NCI-H82 treated with DMSO at 0.1 percent for 48 hours (cell line): ENCODE results near the gene CUBN.
"Not testable (repeated sequence)": the region's sequence is repeated elsewhere in the genome, so short reads cannot be mapped to it uniquely, and the experiment has no call there.

Source experiments
- DNase-seq: peaks from one replicate; lab custom pipeline; 2025; ENCODE audit not compliant: unreplicated experiment; lab: John Stamatoyannopoulos, UW

Gene CUBN

DNA sequence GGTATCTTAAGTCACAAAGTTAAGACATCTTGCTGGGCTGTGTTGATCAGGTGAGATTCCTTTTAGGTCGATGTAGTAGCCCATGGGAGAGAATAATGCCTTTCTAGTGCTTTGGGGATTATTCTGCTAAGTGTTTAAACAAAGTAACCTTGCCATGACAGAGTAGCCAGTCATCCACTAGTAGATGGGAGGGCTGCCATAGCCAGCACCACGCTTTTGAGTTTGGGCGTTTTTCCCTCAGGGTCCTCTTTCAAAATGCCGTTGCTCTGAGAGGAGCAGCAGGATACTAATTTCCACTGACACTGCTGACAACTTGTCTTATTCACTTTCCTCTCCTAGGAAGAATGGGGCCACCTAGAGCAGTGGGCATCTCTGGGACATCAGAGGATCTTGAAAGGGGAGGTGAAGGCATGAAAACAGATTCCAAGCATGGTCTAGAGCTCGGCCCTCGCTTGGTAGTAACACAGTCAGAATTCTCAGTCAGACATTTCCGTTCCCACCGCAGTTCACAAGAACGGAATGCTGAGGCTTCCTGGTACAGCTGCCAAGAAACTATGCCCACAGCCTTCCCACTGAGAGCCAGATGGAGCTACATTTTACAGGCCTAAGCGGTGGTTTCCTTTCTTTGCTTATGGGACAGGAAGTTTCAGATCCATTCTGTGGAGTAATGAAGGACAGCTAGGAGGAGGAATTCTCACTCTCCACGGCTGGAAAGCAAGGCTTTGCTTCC, 297.1 kb downstream of the CUBN start:
- no peak for DNase-seq

- DNase-seq: no peak
Observed at GRCh38 chr10:16828701-16829175, 300.9 kb downstream of the CUBN start.

DNA sequence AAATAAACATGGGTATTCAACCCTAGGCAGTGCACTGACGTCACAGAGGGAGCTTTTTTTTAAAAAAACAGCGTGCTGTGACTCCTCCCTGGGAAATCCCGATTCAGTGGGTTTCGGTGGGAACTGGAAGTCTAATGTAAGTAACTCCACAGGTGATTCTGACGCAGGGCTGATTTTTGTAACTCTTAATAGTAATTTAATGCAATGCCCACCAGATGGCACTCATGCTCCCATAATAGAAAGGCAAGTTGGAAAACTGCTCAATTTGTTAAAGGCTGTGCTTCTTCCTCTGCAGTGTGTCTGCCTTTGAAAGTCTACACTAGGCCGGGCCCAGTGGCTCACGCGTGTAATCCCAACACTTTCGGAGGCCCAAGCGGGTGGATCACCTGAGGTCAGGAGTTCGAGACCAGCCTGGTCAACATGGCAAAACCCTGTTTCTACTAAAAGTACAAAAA, 301.5 kb downstream of the CUBN start:
- peak; percentile 26 for DNase-seq

DNA sequence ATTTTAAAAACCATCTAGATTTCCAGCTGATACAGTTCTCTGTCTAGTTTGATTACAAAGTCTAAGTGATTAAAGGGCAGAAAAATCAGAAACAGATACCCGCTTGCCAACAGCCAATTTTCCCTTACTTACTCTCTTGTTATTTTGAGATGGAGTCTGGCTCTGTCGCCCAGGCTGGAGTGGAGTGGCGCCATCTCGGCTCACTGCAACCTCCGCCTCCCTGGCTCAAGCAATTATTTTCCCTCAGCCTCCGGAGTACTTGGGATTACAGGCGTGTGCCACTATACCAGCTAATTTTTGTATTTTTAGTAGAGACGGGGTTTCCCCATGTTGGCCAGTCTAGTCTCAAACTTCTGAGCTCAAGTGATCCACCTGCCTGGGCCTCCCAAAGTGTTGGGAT, 302.1 kb downstream of the CUBN start:
- DNase-seq: not testable (repeated sequence)

- DNase-seq: no peak
Observed at GRCh38 chr10:16822726-16823360, 306.8 kb downstream of the CUBN start.

- DNase-seq: no peak
Observed at GRCh38 chr10:16822027-16822426, 307.6 kb downstream of the CUBN start.

- DNase-seq: no peak
Observed at GRCh38 chr10:16820421-16820820, 309.2 kb downstream of the CUBN start.

DNA sequence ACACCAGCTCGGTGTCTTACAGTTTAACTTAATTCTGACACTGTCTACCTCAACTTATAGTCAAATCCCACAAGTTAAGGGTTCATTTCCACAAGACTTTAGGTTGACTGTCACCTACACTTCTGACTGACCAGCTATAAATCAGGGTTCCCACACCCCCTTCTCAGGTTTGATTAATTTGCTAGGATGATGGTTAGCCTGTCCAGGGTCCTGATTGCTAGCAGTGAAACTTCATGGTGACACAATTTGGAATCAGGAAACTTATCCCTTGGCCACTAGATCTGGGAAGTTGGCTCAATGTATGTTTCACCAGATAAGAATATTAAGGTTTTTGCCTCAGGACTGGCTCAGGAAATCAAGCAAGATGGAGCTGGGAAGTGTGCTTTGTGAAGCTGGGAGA, 309.6 kb downstream of the CUBN start:
- DNase-seq: no peak

DNA sequence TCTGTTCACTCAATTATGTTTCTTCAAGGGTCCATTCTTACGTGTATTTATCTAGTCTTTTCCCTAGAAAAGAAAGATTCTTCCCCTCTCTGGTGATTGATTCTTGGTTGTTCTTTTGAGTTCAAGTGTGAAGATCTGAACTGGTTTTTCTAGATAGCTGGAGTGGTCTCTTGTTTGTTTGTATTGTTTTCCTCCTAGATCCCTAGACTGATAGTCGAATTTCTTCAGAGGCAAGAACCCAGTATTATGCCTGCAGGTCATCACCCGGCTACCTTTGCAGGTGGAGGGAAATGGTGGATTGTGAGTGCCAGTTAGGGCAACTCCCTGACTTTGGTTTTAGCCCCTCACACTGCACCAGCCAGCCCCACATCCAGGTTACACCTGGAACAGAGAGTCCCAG, 310.2 kb downstream of the CUBN start:
- DNase-seq: no peak

DNA sequence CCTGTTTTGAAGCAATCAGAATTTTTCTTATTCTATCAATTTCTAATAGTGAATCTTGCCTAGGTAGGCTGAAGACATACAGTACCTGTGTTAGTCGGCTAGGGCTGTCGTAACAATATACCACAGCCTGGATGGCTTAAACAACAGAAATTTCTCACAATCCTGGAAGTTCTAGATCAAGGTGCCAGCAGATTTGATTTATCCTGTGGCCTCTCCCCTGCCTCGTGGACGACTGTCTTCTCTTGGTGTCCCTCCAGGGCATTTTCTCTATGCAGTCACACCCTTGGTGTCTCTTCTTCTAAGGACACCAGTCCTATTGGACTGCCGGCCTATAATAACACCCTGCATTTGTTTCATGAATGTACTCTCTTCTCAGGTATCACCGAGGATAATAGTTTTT, 310.6 kb downstream of the CUBN start:
- DNase-seq: no peak

- peak; percentile 98 for DNase-seq
Observed at GRCh38 chr10:16817125-16818019, 312.2 kb downstream of the CUBN start, which contains the start of gene RSU1. Gene RSU1, minus strand, starts transcription at chr10:16817424. Its CDS starts 343 bp downstream, at chr10:16817081.

- no peak for DNase-seq
Observed at GRCh38 chr10:16816830-16817124, 312.8 kb downstream of the CUBN start.

- DNase-seq: no peak
Observed at GRCh38 chr10:16816171-16816570, 313.4 kb downstream of the CUBN start.

GRCh38 chr10:16814012-16814411, 315.6 kb downstream of the CUBN start:
- no peak for DNase-seq

DNA sequence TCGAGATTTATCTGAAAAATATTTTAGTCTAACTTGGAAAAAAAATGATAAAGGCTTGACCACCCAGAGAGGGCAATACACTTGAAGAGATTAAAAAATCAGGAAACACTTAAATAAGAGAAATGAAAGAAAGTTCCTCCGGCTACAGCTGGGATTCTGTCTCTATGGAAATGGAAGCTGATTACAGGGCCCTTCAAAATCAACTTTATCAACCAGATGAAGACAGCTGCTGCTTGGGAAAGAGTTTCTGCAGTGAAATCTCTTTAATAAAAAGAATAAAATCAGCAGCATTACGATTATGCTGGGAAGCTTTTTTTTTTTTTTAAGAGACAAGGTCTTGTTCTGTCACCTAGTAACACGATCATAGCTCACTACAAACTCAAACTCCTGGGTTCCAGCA, 316.9 kb downstream of the CUBN start:
- no peak for DNase-seq

DNA sequence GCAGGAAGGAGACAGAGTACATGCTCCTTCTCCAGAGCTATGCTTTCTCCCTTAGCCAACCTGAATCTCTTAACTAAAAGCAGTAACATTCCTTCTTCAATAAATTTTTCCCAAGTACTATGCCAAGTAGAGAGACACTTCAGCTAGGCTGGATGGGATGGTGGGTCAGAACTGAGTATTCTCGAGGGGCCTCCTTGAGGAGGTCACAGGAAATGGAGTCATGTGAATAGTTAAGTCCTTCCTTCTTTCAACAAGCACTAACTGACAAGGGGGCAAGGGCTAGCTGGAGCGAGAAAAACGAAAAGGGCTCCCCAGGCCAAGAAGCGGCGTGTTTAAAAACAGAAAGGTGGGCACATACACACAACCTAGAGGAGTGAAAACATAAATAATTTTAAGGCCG, 317.8 kb downstream of the CUBN start:
- DNase-seq: no peak

DNA sequence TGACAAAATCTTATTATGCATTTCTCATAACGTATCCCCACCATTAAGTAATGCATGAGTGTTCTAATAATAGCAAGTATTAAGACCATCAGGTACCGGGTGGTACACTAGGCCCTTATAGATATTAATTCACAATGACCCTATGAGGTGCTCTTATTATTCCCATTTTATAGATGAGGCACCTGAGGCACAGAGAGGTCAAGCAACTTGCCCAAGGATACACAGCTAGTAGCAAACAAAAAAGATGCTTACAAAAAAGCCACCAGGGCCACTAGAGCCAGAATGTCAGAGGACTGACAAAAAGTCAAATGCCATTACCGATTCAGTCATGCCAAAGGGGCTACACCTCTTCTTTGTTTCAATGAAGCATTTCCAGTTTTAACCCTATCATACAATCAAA, 318.3 kb downstream of the CUBN start:
- DNase-seq: no peak

- peak; percentile 26 for DNase-seq
Observed at GRCh38 chr10:16809074-16809718, 320.4 kb downstream of the CUBN start.

GRCh38 chr10:16804123-16804522, 325.5 kb downstream of the CUBN start:
- no peak for DNase-seq

DNA sequence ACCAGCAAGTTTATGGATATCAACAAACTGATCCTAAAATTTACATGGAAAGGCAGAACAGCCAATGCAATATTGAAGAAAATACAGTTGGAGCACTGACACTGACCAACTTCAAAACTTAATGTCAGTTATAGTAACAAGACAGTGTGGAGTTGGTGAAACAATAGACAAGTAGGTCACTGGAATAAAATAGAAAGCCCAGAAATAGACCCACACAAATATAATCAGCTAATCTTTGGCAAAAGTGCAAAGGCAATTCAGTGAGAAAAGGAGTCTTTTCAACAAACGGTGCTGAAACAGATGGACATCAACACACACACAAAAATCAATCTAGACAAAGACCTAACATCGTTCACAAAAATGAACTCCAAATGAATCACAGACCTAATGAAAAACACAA, 326.1 kb downstream of the CUBN start:
- DNase-seq: no peak

DNA sequence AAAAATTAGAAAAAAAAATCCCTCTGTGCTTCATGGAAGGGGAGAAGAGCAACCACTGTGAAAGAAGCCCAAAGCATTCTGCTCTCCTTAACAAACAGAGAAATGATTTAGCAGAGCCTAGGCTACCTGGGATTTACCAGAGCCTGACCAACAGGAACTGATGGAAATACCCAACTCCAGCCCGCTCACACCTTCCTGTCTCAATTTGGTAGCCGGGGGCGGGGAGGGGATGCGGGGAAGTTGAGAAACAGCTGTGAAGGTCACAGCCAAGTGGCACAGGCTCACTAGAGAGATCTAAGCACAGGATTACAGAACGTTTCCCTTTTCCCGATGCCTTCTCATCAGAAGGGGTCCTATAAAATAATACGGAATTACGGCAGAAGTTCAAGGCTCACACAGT, 330.0 kb downstream of the CUBN start:
- DNase-seq: no peak
